NCI-H748 treated with DMSO at 0.1 percent for 48 hours (cell line): Measurements from ENCODE around the gene CHD2.
"Not testable (repeated sequence)": the region's sequence is repeated elsewhere in the genome, so short reads cannot be mapped to it uniquely, and the experiment has no call there.

Experiments used
- DNase-seq: peaks from one replicate; lab custom pipeline; 2025; lab: John Stamatoyannopoulos, UW

Gene CHD2

GRCh38 chr15:93049914-93050578 lies 149.9 kb downstream of the CHD2 start:
- DNase-seq: no peak

- no peak for DNase-seq
These were observed 150.5 kb downstream of the CHD2 start for GRCh38 chr15:93050648-93051047.

GRCh38 chr15:93051236-93052089 lies 151.3 kb downstream of the CHD2 start:
- no peak for DNase-seq

GRCh38 chr15:93052090-93052879 lies 152.2 kb downstream of the CHD2 start:
- no peak for DNase-seq

GRCh38 chr15:93055211-93055610 lies 155.1 kb downstream of the CHD2 start:
- no peak for DNase-seq

- DNase-seq: no peak
These were observed 156.7 kb downstream of the CHD2 start for GRCh38 chr15:93056836-93057235.

- no peak for DNase-seq
These were observed 157.5 kb downstream of the CHD2 start for GRCh38 chr15:93057618-93058017.

- no peak for DNase-seq
These were observed 158.0 kb downstream of the CHD2 start for GRCh38 chr15:93058128-93058527.

GRCh38 chr15:93058904-93059427 lies 158.8 kb downstream of the CHD2 start:
- no peak for DNase-seq

GRCh38 chr15:93059442-93059841 lies 159.3 kb downstream of the CHD2 start:
- DNase-seq: no peak

- no peak for DNase-seq
These were observed 160.5 kb downstream of the CHD2 start for GRCh38 chr15:93060336-93061248.

GRCh38 chr15:93062628-93063261 lies 162.6 kb downstream of the CHD2 start:
- DNase-seq: not testable (repeated sequence)

GRCh38 chr15:93063262-93063671 lies 163.1 kb downstream of the CHD2 start:
- DNase-seq: no peak

- no peak for DNase-seq
These were observed 163.9 kb downstream of the CHD2 start for GRCh38 chr15:93063796-93064690.

- no peak for DNase-seq
These were observed 165.5 kb downstream of the CHD2 start for GRCh38 chr15:93065641-93066045.

GRCh38 chr15:93066224-93066681 lies 166.1 kb downstream of the CHD2 start:
- DNase-seq: no peak

- DNase-seq: no peak
These were observed 166.9 kb downstream of the CHD2 start for GRCh38 chr15:93066834-93067648.

- DNase-seq: no peak
These were observed 167.5 kb downstream of the CHD2 start for GRCh38 chr15:93067649-93068085.
